GM13976 (cell line): ENCODE results near the gene VAPB.

ENCODE experiments used
- DNase-seq: peaks from one replicate; pipeline ENCODE4 v3.0.0; 2012; ENCODE audit warnings: low spot score
- in situ Hi-C: fragments of 300-500 bp; cut with MboI; formaldehyde crosslinking; loops from one replicate; pipeline ENCODE4 v1.12.0; 2022; ENCODE audit warnings: low sequenced_read_pairs, mixed read lengths, inconsistent platforms; ENCODE audit not compliant: unreplicated experiment
- TF ChIP-seq, protein P1 (sequence below): IDR thresholded peaks from 2 replicates; pipeline ENCODE4 v1.5.1; 2012; ENCODE audit warnings: borderline replicate concordance, mild to moderate bottlenecking; ENCODE audit not compliant: insufficient read depth; ENCODE audit errors: extremely low read depth, missing control alignments, control extremely low read depth

The VAPB gene

GRCh38 chr20:58500256-58500655 lies 111.2 kb downstream of the VAPB start:
- TF ChIP-seq, protein P1, sequence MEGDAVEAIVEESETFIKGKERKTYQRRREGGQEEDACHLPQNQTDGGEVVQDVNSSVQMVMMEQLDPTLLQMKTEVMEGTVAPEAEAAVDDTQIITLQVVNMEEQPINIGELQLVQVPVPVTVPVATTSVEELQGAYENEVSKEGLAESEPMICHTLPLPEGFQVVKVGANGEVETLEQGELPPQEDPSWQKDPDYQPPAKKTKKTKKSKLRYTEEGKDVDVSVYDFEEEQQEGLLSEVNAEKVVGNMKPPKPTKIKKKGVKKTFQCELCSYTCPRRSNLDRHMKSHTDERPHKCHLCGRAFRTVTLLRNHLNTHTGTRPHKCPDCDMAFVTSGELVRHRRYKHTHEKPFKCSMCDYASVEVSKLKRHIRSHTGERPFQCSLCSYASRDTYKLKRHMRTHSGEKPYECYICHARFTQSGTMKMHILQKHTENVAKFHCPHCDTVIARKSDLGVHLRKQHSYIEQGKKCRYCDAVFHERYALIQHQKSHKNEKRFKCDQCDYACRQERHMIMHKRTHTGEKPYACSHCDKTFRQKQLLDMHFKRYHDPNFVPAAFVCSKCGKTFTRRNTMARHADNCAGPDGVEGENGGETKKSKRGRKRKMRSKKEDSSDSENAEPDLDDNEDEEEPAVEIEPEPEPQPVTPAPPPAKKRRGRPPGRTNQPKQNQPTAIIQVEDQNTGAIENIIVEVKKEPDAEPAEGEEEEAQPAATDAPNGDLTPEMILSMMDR, result no peak
- in situ Hi-C loops, result no loop called here
- DNase-seq, result no peak
